HG03060 (cell line): ENCODE measurements around the gene TMC4.

ENCODE experiments used
- ATAC-seq: cut with Tn5 transposase; IDR thresholded peaks from one replicate; pipeline ENCODE4 v1.9.1; 2021; ENCODE audit warnings: low read depth, moderate number of reproducible peaks; ENCODE audit not compliant: unreplicated experiment

The TMC4 gene

GRCh38 chr19:54136864-54137698, 35.9 kb downstream of the TMC4 start:
- peak; percentile 73 for ATAC-seq

- ATAC-seq = peak; percentile 1
Observed at GRCh38 chr19:54136086-54136863, 36.7 kb downstream of the TMC4 start.

- no peak for ATAC-seq
Observed at GRCh38 chr19:54133957-54134590, 38.9 kb downstream of the TMC4 start.

- no peak for ATAC-seq
Observed at GRCh38 chr19:54133312-54133956, 39.5 kb downstream of the TMC4 start.

GRCh38 chr19:54129617-54129996, 43.4 kb downstream of the TMC4 start:
- ATAC-seq = no peak

GRCh38 chr19:54128796-54129616, 44.0 kb downstream of the TMC4 start:
- no peak for ATAC-seq

GRCh38 chr19:54128441-54128725, 44.6 kb downstream of the TMC4 start:
- no peak for ATAC-seq

GRCh38 chr19:54127688-54128440, 45.1 kb downstream of the TMC4 start:
- ATAC-seq = no peak

- no peak for ATAC-seq
Observed at GRCh38 chr19:54125713-54126112, 47.2 kb downstream of the TMC4 start.

GRCh38 chr19:54124393-54124792, 48.6 kb downstream of the TMC4 start:
- no peak for ATAC-seq

- ATAC-seq = no peak
Observed at GRCh38 chr19:54123682-54124081, 49.3 kb downstream of the TMC4 start.

- ATAC-seq = no peak
Observed at GRCh38 chr19:54121259-54121658, 51.7 kb downstream of the TMC4 start.

GRCh38 chr19:54115109-54116063, 57.6 kb downstream of the TMC4 start, which contains the start of the genes PRPF31 and TFPT:
TSS of gene PRPF31 (plus strand) at chr19:54115754. CDS start at chr19:54118279, 2,525 bp downstream.
TSS of gene TFPT (minus strand) at chr19:54115657. CDS start at chr19:54115269, 388 bp downstream.
- peak; percentile 85 for ATAC-seq

GRCh38 chr19:54114340-54115108, 58.4 kb downstream of the TMC4 start:
- ATAC-seq = no peak
